Chondrocyte (in vitro differentiated cells): ENCODE measurements around the gene DIS3L2. TPM values are rescaled to one million over a fixed set of nuclear protein-coding genes. Genes with fewer than 3 reads are reported as not detected.
"Not testable (repeated sequence)": the region's sequence is repeated elsewhere in the genome, so short reads cannot be mapped to it uniquely, and the experiment has no call there.

Experiments
- DNase-seq: peaks from one replicate; pipeline ENCODE4 v3.0.0; 2021; ENCODE audit warnings: mixed read lengths, low spot score
- H3K27ac Mint-ChIP-seq: one replicate; pipeline ENCODE4 v1.8.0; 2021; ENCODE audit warnings: mild to moderate bottlenecking, moderate library complexity, mixed read lengths; ENCODE audit not compliant: unreplicated experiment
- H3K27me3 Mint-ChIP-seq: 2 replicates; pipeline ENCODE4 v1.8.0; 2021; ENCODE audit warnings: low read depth, mixed read lengths
- H3K36me3 Mint-ChIP-seq: 2 replicates; pipeline ENCODE4 v1.8.0; 2021; ENCODE audit warnings: low read depth, mixed read lengths
- H3K4me1 Mint-ChIP-seq: 2 replicates; pipeline ENCODE4 v1.8.0; 2021; ENCODE audit warnings: low read depth, mild to moderate bottlenecking, mixed read lengths
- H3K4me3 Mint-ChIP-seq: one replicate; pipeline ENCODE4 v1.8.0; 2021; ENCODE audit warnings: mild to moderate bottlenecking, moderate library complexity, mixed read lengths; ENCODE audit not compliant: unreplicated experiment
- H3K9me3 Mint-ChIP-seq: 2 replicates; pipeline ENCODE4 v1.8.0; 2021; ENCODE audit warnings: low read depth, mixed read lengths
- microRNA-seq: library from miRNA; unstranded; fragments of <30 nt; microRNA quantifications from one replicate; pipeline ENCODE4 v1.2.0, GENCODE V29; 2020; ENCODE audit warnings: borderline number of aligned reads
- total RNA-seq: library from RNA; stranded (reverse); gene quantifications from 3 replicates; pipeline ENCODE4 v1.2.1, GENCODE V29; 2021
- TF ChIP-seq, protein P1 (sequence below): fragments of 200-600 bp; sonication (generic); IDR thresholded peaks from 2 replicates; pipeline ENCODE4 v1.5.0; 2021; ENCODE audit warnings: antibody characterized with exemption, mild to moderate bottlenecking, moderate library complexity

Gene DIS3L2
- total RNA-seq, 1 donor from 2014 or later: 17.5 TPM

DNA sequence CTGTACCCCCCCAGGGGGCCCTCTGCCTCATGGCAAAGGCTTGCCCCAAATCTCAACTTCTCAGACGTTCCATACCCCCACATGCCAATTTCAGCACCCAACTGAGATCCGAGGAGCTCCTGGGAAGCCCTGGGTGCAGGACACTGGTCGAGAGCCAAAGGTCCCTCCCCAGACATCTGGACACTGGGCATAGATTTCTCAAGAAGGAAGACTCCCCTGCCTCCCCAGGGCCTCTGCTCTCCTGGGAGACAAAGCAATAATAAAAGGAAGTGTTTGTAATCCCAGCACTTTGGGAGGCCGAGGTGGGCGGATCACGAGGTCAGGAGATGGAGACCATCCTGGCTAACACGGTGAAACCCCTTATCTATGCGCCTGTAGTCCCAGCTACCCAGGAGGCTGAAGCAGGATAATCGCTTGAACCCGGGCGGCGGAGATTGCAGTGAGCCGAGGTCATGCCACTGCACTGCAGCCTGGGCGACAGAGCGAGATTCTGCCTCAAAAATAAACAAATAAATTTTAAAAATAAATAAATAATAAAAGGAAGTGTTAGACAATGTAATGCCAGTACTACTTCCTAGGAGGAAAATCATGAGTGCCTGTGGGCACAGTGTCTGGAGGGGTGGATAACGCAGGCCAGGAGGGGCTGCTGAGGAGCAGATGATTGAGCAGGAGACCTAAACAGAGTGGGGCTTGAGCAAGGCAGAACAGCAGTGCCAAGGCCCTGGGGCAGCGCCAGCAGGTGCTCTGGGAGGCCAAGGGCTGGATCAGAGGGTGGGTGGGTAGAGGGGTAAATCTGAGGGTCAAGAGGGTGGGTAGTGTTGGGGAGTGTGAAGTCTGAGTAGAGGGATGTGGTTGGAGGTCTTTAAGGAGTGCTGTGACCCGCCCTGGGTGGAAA, 421.1 kb downstream of the DIS3L2 start:
- Mint-ChIP-seq H3K9me3 (no peaks in the 10 kb centered on the region), H3K27ac (no peak overlapping the region), H3K36me3 (no peaks in the 10 kb centered on the region), H3K27me3 (peaks cover 14% of the 10 kb centered on the region), H3K4me3 (no peak overlapping the region), H3K4me1 (peaks cover 18% of the 10 kb centered on the region)
- DNase-seq: peak; percentile 47
- TF ChIP-seq, protein P1, sequence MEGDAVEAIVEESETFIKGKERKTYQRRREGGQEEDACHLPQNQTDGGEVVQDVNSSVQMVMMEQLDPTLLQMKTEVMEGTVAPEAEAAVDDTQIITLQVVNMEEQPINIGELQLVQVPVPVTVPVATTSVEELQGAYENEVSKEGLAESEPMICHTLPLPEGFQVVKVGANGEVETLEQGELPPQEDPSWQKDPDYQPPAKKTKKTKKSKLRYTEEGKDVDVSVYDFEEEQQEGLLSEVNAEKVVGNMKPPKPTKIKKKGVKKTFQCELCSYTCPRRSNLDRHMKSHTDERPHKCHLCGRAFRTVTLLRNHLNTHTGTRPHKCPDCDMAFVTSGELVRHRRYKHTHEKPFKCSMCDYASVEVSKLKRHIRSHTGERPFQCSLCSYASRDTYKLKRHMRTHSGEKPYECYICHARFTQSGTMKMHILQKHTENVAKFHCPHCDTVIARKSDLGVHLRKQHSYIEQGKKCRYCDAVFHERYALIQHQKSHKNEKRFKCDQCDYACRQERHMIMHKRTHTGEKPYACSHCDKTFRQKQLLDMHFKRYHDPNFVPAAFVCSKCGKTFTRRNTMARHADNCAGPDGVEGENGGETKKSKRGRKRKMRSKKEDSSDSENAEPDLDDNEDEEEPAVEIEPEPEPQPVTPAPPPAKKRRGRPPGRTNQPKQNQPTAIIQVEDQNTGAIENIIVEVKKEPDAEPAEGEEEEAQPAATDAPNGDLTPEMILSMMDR: no peak

DNA sequence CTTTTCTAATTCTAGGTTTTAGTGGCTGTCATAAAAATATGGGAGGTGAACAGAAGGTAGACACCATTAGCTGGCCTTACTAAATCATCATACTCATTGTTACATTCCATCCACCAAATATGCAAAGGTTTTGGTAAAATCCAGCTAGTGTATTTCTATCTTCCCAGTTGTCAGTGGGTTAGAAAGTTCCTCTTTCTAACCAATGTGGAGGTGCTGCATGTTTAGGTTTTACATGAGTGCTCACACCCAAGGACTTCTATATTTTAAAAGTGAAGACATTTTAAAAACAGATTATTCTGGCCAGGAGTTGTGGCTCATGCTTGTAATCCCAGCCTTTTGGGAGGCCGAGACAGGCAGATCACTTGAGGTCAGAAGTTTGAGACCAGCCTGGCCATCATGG, 423.0 kb downstream of the DIS3L2 start:
- H3K36me3 Mint-ChIP-seq: no peaks in the 10 kb centered on the region
- H3K4me3 Mint-ChIP-seq: no peak overlapping the region
- peaks cover 27% of the 10 kb centered on the region for H3K4me1 Mint-ChIP-seq
- H3K27ac Mint-ChIP-seq: no peak overlapping the region
- H3K27me3 Mint-ChIP-seq: peaks cover 13% of the 10 kb centered on the region
- DNase-seq: no peak
- no peaks in the 10 kb centered on the region for H3K9me3 Mint-ChIP-seq
- TF ChIP-seq, protein P1: no peak

DNA sequence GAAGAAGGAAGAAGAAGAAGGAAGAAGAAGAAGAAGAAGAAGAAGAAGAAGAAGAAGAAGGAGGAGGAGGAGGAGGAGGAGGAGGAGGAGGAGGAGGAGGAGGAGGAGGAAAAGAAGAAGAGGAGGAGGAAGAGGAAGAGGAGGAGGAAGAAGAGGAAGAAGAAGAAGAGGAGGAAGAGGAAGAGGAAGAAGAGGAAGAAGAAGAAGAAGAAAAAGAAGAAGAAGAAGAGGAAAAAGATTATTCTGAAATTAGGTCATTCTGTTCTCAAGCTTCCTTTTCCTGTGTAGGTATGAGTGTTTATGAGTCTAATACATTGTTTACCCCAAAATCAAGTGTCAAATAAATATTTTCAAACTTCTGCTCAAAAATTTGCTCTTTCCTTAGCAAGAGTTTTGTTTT, 423.5 kb downstream of the DIS3L2 start:
- H3K36me3 Mint-ChIP-seq, H3K4me3 Mint-ChIP-seq, H3K27ac Mint-ChIP-seq, DNase-seq, H3K9me3 Mint-ChIP-seq: not testable (repeated sequence)
- Mint-ChIP-seq H3K27me3 (peaks cover 13% of the 10 kb centered on the region), H3K4me1 (peaks cover 33% of the 10 kb centered on the region)

DNA sequence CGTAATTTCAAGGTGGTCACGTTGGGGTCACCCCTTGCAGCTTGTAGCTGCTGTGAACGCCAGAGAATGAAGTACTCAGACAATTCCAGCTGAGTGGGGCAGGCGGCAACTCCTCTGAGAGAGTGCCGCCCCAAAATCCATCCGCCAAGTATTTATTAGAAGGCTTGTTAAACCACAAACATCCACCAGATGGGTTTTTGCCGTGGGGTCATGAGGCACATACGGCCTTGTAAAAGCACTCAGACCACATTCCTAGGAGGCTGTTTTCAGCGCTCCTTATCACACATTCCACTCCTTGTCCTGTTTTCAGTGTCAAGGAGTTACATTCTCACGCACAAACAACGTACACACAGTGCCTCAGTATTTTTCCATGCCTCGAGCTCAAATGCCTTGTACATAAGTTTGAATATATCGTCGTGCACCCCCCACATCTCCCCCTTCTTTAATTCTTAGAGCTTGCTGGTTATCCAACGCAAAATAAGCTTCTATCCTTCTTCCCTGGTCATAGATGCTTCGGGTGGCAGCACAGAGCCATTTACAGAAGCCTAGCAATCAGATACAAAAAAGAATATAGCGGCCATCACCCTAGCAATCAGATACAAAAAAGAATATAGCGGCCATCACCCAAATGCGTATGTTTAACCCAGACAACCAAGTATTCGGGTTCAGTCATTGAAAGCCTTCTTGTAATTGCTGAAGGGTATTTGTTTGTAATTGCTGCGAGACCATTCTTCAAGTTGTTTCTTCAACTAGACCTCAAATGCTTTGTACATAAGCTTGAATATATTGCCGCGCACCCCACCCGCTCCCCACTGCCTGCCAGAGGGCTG, 424.4 kb downstream of the DIS3L2 start:
- TF ChIP-seq, protein P1: peak; percentile 43
- Mint-ChIP-seq H3K27me3 (peaks cover 18% of the 10 kb centered on the region), H3K9me3 (no peaks in the 10 kb centered on the region), H3K36me3 (no peaks in the 10 kb centered on the region), H3K4me1 (peaks cover 41% of the 10 kb centered on the region), H3K4me3 (peak overlapping the region; percentile 64), H3K27ac (peak overlapping the region; percentile 30)
- DNase-seq: peak; percentile 39

DNA sequence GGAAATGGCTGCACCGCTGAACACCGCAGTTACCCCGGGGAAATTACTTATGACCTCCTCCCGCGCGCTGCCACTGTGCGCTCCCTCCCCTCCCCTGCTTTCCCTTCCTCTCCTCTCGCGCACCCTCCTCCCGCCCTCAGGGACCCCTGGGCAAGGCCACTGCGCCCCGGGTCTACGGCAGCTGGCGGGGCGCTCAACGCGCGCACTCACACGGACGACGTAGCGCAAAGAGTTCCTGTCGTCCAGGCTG, 424.9 kb downstream of the DIS3L2 start:
- Mint-ChIP-seq H3K27me3 (peaks cover 19% of the 10 kb centered on the region), H3K4me1 (peaks cover 42% of the 10 kb centered on the region), H3K4me3 (peak overlapping the region; percentile 64), H3K9me3 (no peaks in the 10 kb centered on the region), H3K27ac (no peak overlapping the region), H3K36me3 (no peaks in the 10 kb centered on the region)
- no peak for DNase-seq
- TF ChIP-seq, protein P1: no peak

Small RNAs within 50 kb of the gene (microRNA-seq; reads per million reads assigned to microRNA genes)
- gene MIR562: not detected

Other genes starting within 250 kb of the DIS3L2 start
- gene PDE6D, start 180.4 kb upstream of the DIS3L2 start, total RNA-seq: 17.5 to 24.0 TPM (median 21.9 TPM) in 3 replicates
- 28.0 to 45.6 TPM (median 29.4 TPM) in 3 replicates for gene COPS7B, start 175.3 kb upstream of the DIS3L2 start, total RNA-seq
- gene NPPC, start 35.3 kb upstream of the DIS3L2 start, total RNA-seq: not detected in 3 replicates